Astrocyte (in vitro differentiated cells and primary cell): ENCODE results near the gene DEGS1. TPM values are rescaled to one million over a fixed set of nuclear protein-coding genes. Genes with fewer than 3 reads are reported as not detected.

Source experiments
- total RNA-seq: library from RNA; stranded (reverse); gene quantifications from 2 replicates; pipeline ENCODE4 v1.2.1, GENCODE V29; 2021

DEGS1 gene
- total RNA-seq, 1 donor from 2014 or later = 115 TPM

Other genes with a start within 250 kb of the DEGS1 start
- 28.9 and 32.6 TPM in 2 replicates for gene FBXO28, start 69.1 kb upstream of the DEGS1 start, total RNA-seq
- 30.6 and 36.2 TPM in 2 replicates for gene NVL, start 146.9 kb downstream of the DEGS1 start, total RNA-seq
- gene CNIH4, start 173.6 kb downstream of the DEGS1 start, total RNA-seq = 65.8 and 68.0 TPM in 2 replicates